Adipocyte (in vitro differentiated cells): ENCODE measurements around the gene KISS1.

Source experiments
- DNase-seq: peaks from one replicate; pipeline ENCODE4 v3.0.0-alpha.2; 2015; ENCODE audit warnings: low read depth
- H3K27me3 ChIP-seq: replicated peaks from 2 replicates; pipeline ENCODE4 v1.7.0; 2013; ENCODE audit warnings: mild to moderate bottlenecking, low read length, moderate library complexity; ENCODE audit not compliant: control insufficient read depth, insufficient read depth
- H3K36me3 ChIP-seq: 2 replicates; pipeline ENCODE4 v1.7.0; 2013; ENCODE audit warnings: low read length, mild to moderate bottlenecking, moderate library complexity; ENCODE audit not compliant: control insufficient read depth, insufficient read depth, severe bottlenecking
- H3K4me1 ChIP-seq: 2 replicates; pipeline ENCODE4 v1.7.0; 2013; ENCODE audit warnings: mild to moderate bottlenecking, low read length, moderate library complexity; ENCODE audit not compliant: control insufficient read depth, insufficient read depth
- H3K4me3 ChIP-seq: 2 replicates; pipeline ENCODE4 v1.7.0; 2013; ENCODE audit warnings: mild to moderate bottlenecking, low read length, moderate library complexity
- H3K9ac ChIP-seq: 2 replicates; pipeline ENCODE4 v1.7.0; 2013; ENCODE audit warnings: mild to moderate bottlenecking, low read length, moderate library complexity
- H3K9me3 ChIP-seq: 2 replicates; pipeline ENCODE4 v1.7.0; 2013; ENCODE audit warnings: mild to moderate bottlenecking, low read length, moderate library complexity; ENCODE audit not compliant: control insufficient read depth

The KISS1 gene

DNA sequence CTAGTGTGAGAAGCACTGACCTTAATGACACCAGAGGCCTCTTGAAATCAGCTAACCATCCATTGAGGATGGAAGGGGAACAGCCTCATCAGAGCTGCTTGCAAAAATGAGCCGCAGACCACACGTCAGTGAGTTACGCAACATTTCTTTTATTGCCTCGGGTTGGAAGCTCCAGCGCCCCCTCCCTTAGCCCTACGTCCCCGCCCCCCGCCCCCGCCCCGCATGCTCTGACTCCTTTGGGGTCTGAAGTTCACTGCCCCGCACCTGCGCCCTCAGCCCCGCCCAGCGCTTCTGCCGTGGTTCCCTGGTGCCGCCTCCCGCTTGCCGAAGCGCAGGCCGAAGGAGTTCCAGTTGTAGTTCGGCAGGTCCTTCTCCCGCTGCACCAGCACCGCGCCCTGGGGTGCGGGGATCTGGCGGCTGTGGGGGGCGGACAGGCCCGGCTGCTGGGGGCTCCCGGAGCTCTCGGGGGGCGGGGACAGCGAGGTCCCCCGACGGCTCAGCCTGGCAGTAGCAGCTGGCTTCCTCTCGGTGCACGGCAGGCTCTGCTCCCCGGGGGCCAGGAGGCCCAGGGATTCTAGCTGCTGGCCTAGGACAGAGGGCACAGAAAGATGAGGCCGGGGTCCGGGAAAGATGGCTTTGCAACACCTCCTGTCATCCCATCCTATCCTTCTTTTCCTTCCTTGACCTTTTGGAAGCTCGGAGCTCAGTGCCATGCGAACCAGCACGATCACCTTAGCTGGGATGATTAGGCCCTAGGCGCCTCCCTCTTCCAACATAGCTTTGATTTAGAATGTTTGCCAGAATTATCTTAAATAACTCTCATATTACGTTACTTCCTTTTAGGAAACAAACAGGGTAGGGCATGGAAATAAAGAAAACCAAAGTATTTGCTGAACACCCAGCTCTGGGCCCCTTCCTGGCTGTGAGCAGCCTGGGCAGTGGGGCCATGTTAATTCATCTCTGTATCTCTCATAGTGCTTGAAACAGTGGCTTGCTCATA is 5.8 kb downstream of the KISS1 start:
- peaks cover 82% of the 10 kb centered on the region for H3K27me3 ChIP-seq
- no peak overlapping the region for H3K4me3 ChIP-seq
- no peaks in the 10 kb centered on the region for H3K4me1 ChIP-seq
- H3K9ac ChIP-seq, result no peak overlapping the region
- no peaks in the 10 kb centered on the region for H3K36me3 ChIP-seq
- no peaks in the 10 kb centered on the region for H3K9me3 ChIP-seq
- DNase-seq, result peak; percentile 60

DNA sequence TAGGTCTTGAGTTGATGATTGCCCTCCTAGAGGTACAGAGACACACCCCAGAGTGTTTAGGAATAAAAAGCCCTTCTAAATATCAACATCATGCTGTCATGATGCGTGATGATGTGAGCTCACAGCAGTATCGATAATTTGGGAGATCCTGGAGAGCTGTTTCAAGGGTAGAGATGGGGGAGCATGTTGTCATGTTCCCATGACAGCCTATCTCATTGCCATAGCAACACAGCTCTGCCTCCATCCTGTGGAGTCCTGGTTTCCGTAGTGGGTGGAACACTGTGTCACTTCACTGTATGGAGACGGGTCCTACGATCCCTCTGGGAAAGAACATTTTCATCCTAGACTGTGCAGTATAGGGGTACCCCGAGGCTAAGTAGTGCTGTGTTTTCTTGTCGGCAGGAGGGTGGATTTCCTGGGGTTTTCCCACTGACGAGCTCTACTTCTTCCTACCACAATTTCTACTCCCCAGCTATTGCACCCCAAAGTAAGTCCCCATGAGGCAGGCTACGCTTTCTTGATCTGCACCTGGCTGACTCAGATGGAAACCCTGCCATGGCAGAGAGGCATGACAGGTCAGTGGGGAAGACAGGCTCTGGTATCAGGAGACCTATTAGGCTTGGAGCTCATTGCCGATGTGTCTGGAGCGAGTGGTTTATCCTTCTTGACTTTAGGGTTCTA is 7.2 kb downstream of the KISS1 start:
- no peaks in the 10 kb centered on the region for H3K36me3 ChIP-seq
- no peak overlapping the region for H3K4me3 ChIP-seq
- peaks cover 68% of the 10 kb centered on the region for H3K27me3 ChIP-seq
- no peaks in the 10 kb centered on the region for H3K9me3 ChIP-seq
- H3K4me1 ChIP-seq, result no peaks in the 10 kb centered on the region
- H3K9ac ChIP-seq, result no peak overlapping the region
- no peak for DNase-seq

DNA sequence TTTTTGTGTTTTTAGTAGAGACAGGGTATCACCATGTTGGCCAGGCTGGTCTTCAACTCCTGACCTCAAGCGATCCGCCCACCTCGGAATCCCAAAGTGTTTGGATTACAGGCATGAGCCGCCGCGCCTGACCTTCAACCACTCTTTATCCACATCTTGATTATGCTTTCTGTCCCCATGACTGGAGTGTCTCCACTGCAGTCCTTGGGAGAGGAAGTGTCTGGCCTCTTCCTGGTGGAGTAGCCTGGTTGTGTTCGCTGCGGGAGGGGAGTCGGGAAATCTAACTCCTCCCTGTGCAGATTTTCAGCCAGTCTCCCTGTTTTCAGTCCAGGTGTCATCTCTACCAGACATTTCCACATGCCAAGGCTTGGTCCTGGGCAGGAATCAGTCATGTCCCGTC is 9.7 kb downstream of the KISS1 start:
- Histone ChIP-seq H3K4me1 (no peaks in the 10 kb centered on the region), H3K4me3 (no peak overlapping the region), H3K27me3 (peaks cover 54% of the 10 kb centered on the region), H3K9ac (no peak overlapping the region), H3K36me3 (no peaks in the 10 kb centered on the region), H3K9me3 (no peaks in the 10 kb centered on the region)
- DNase-seq, result no peak

DNA sequence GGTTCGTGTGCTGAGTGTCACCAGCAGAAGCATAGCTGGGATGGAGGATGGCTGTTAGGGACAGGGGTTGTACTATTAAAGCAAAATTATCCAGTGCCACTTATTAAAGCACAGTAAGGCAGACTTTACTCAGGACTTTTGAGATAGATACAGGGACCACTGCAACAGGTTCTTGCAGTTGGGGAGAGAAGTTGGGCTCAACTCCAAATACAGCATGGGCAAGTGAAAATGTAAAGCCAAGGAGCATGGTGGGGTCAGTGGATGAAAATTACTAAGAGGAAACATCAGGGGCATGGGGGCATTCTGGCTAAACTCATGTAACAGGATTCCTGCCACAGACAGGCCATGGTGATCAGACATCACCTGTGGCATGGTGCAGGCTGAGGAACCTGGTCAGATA is 15.2 kb downstream of the KISS1 start:
- H3K4me1 ChIP-seq, result no peaks in the 10 kb centered on the region
- H3K9ac ChIP-seq, result no peak overlapping the region
- H3K36me3 ChIP-seq, result no peaks in the 10 kb centered on the region
- H3K27me3 ChIP-seq, result peaks cover 52% of the 10 kb centered on the region
- no peaks in the 10 kb centered on the region for H3K9me3 ChIP-seq
- DNase-seq, result no peak
- no peak overlapping the region for H3K4me3 ChIP-seq

DNA sequence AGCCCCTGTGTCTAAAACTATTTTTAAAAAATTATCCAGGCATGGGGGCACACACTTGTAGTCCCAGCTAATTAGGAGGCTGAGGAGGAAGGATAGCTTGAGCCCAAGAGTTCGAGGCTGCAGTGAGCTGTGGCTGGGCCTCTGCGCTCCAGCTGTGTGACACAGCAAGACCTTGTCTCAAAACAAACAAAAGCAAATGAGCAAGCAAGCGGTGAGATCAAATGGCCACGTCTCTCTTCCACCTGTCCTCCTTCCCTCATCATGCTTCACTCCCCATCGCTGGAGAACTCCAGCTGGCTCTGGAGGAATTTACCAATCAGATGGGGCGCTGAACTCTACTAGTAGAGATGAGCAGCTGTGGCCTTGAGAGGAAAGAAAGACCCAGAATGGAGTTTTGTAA is 16.2 kb downstream of the KISS1 start:
- Histone ChIP-seq H3K9me3 (no peaks in the 10 kb centered on the region), H3K4me3 (no peak overlapping the region), H3K9ac (no peak overlapping the region), H3K27me3 (peaks cover 57% of the 10 kb centered on the region), H3K4me1 (no peaks in the 10 kb centered on the region), H3K36me3 (no peaks in the 10 kb centered on the region)
- no peak for DNase-seq

DNA sequence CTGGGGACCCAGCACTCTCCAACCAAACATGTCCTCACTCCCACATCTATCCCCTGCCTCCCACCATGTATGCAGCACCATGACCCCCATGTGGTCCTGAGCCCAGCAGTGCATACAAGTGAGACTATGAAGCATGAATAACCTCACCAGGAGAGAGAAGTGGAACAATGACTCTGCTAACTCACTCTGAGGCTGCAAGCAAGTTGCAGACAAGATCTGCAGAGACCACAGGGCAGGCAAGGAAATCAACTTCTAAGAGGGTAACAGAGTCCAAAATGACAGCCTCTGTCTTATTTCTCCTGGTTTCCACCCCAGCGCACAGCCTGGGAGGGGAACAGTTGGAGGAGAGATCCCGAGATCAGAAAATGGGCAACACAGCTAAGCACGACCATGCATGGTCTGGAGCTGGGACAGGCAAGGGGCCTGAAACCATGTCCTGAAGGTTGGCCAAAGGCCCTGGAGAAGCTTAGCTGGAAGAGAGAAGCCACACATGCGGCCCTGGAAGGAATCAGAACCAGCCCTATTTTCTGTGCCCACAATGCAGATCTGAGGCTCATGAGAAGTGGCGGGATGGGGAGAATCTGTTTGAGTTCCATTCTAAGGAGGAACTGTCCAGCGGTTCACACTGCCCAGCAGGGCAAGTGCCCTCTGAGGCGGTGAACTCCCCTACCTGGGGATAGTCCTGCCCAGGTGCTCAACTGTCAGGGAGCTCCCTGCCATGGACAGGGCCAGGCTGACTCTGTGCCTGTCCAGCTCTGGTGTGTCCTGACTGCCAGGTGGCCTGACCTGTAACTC is 17.6 kb downstream of the KISS1 start:
- no peaks in the 10 kb centered on the region for H3K36me3 ChIP-seq
- H3K4me3 ChIP-seq, result no peak overlapping the region
- H3K4me1 ChIP-seq, result no peaks in the 10 kb centered on the region
- DNase-seq, result no peak
- H3K27me3 ChIP-seq, result peaks cover 63% of the 10 kb centered on the region
- H3K9me3 ChIP-seq, result no peaks in the 10 kb centered on the region
- H3K9ac ChIP-seq, result no peak overlapping the region

DNA sequence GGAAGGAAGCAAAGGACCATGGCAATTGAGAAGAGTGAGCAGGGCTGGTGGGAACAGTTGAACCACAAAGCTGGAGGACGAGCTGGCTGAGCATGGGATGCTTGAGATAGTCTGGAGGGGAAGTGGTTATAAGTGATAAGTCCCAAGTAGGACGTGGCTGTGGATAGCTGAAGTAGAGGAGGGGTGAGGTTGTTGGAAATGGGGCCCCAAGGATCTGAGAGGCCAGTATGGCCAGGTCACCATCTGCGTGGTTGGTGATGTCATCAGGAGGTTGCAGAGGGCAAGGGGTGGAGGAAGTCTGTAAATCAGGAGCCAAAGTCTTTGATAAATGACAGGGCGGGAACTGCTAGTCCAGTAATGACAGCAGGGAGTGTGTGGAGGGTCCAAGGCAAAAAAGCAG is 19.2 kb downstream of the KISS1 start:
- Histone ChIP-seq H3K4me3 (no peak overlapping the region), H3K27me3 (peaks cover 57% of the 10 kb centered on the region), H3K4me1 (no peaks in the 10 kb centered on the region), H3K9ac (no peak overlapping the region), H3K9me3 (no peaks in the 10 kb centered on the region), H3K36me3 (no peaks in the 10 kb centered on the region)
- no peak for DNase-seq

DNA sequence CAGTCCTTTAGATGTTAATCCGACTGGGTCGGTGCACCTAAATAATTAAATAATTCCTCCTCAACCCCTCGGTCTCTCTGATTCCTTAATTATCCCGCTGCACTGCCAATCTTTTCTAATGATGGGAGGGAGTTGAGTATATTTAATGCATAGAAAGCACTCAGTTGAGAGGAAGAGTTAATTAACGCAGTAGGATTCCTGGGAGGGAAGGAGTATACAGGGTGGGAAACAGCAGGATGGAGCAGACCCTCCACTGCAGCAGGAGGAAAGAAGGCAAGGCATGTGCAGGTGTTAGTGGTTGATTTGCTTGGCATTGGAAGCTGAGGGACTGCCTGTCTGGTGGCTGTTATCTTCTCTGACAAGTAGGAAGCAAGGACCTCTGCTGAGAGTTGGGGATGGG is 20.2 kb downstream of the KISS1 start:
- H3K9ac ChIP-seq, result no peak overlapping the region
- DNase-seq, result no peak
- H3K36me3 ChIP-seq, result no peaks in the 10 kb centered on the region
- H3K9me3 ChIP-seq, result no peaks in the 10 kb centered on the region
- H3K27me3 ChIP-seq, result peaks cover 51% of the 10 kb centered on the region
- no peaks in the 10 kb centered on the region for H3K4me1 ChIP-seq
- H3K4me3 ChIP-seq, result no peak overlapping the region

DNA sequence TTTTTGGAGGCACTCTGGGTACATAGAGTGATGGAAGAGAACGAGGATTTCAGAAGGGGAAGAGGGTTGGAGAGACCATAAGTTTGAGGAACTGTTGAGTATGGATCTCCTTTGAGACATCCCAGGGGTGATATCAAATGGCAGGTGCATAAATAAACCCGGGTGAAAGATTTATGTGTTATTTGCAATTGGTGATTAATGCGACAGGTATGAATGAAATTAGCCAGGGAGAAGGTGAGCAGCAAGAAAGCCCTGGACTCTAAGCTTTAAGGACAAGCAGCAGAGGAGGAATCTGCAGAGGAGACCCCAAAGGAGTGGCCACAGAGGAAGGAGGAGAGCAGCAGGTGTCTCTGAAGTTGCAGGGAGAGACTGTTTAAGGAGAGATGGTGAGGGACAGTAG is 21.3 kb downstream of the KISS1 start:
- Histone ChIP-seq H3K9me3 (no peaks in the 10 kb centered on the region), H3K27me3 (peaks cover 47% of the 10 kb centered on the region), H3K9ac (no peak overlapping the region), H3K36me3 (no peaks in the 10 kb centered on the region), H3K4me3 (no peak overlapping the region), H3K4me1 (no peaks in the 10 kb centered on the region)
- DNase-seq, result no peak

DNA sequence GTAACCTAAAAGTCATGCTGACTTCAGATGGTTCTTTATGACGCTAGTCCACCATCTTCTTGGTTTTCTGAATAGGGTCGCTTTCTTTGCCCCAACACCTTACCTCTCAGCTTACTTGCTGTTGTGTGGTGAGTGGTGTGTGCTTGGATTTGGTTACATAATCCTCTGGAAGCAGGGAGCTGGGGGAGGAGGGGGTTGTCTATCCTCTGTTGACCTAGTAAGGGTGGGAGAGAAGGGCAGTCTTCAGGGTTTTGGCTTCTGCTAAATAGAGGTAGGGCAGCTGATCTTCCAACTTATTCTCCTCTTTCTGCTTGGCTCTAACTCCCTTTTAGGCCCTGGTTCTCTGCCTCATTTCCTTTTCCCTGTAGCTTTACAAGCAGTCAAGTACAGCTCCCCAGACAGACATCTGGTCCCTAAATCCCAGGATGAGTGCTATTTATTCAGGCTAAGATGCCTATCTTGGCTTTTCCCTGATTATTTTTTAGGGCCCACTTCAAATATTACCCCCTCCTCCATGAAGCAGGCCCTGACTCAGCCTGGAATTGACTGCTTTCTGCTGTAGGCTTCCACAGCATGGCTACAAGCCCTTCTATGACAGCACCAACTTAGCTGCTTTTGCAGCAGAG is 23.8 kb downstream of the KISS1 start:
- Histone ChIP-seq H3K36me3 (no peaks in the 10 kb centered on the region), H3K4me3 (no peak overlapping the region), H3K9me3 (peaks cover 2% of the 10 kb centered on the region), H3K4me1 (no peaks in the 10 kb centered on the region), H3K27me3 (peaks cover 31% of the 10 kb centered on the region), H3K9ac (no peak overlapping the region)
- DNase-seq, result no peak
